Posterior cingulate gyrus (tissue), 11 donors: ENCODE data around the gene PWWP2B.

Experiments
- DNase-seq, 10 donors: peaks; one replicate each; pipeline versions ENCODE4 v3.0.0 to v3.0.0-alpha.2; 2020 to 2021; ENCODE audit warnings: mixed read lengths in 3 of 10
- intact Hi-C: fragments of 100-400 bp; cut with DNase I; formaldehyde crosslinking; loops from one replicate; pipeline ENCODE4 v1.15.1; 2023

The PWWP2B gene

GRCh38 chr10:132412316-132413192, 15.6 kb downstream of the PWWP2B start:
- intact Hi-C loops: no loop called here
- DNase-seq: peak in 3 of 10 donors; percentile 76 to 87 (median 85)

DNA sequence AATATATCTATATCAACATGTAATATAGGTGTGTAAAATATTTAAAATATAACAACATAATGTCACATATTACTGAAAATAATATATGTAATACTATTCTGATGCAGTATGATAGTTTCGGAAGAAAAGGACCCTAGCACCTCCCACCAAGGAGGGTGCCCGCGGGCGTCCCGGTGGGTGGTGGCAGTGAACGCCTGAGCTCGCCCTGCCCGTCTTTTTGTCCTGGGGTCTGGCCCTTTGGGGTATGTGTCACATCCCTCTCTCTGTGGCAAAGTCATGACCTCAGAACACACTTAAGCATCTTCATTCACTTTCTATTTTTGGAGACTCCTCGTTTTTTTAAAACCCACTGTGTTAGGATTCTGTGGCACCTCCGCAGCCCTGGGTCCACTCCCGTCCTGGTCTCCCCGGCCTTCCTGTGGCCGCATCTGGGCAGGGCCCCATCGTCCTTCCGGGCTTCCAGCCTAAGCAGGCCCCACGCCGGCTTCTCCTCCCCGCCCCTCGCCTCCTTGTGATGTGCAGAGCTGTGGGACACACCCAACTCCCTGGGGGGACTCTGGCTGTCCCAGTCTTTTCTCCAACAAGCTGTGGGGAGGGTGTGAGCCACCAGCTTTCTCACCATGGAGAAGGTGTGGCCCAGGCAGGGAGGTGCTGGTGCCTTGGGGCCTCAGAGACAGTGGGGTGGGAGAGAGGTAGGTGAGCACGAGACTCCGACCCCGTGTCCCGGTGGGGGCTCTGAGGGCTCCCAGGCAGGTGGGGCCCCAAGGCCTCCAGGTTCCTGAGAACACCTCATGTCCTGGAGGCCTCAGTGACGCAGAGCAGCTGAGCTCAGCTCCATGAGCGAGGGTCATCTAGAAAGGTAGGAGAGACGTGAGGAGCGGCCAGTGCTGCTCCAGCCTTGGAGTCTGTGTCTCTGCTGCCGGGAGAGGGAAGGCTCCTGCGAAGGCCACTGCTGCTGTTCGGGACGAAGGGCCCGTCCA, 16.5 kb downstream of the PWWP2B start:
- intact Hi-C loops: no loop called here
- peak in 2 of 10 donors; percentile 59 to 60 for DNase-seq

GRCh38 chr10:132414402-132415016, 17.5 kb downstream of the PWWP2B start:
- DNase-seq: no peak
- intact Hi-C loops: no loop called here

GRCh38 chr10:132415255-132415654, 18.3 kb downstream of the PWWP2B start:
- intact Hi-C loops: no loop called here
- no peak for DNase-seq

DNA sequence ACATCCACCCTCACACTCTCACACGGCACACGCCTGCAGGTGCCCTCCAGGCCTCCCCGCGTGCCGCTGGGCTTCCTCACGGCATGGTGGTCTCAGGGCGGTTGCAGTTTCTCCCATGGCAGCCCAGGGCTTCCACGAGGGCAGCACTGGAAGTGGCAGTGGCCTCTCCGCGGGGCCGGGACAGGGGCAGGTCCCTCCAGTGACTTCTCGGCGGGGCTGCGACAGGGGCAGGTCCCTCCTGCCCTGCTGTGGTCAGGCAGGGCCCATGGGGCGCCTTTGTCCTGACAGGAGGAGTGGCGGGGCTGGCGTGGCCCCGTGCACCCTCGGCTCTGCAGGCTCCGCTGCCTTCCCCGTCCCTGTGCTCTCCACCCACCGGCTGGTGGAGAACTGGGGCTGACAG, 19.0 kb downstream of the PWWP2B start:
- DNase-seq: no peak

DNA sequence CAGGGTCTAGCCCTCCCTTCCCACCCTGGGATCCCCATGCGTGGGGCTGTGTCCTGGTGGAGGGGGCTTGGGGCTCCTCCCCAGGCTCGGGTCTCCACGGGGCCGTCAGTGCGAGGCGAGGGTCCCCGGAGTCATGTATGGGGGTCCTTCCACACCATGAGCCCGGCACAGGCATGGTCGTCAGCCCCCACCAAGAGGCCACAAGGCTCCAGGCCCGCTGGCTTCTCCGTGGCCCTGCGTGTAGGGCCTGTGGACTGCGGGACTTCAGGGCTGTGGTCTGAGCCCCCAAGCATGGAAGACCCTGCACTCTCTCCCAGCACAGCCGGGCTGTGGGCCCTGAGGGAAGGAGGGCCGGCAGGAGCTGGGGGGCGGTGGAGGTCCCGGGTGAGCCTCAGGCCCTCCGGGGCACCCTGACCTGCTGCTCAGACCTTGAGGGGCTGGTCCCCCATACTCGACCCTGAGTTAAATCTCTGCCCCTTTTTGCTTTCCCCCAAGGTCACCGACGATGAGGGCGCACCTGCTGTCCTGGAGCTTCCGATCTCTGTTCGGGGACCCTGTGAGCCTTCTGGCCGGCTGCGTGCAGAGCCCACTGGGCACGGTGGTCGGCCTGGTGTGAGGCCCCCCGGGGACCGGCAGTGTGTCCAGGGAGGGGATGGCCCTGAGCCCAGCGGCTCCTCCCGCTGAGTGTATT, 19.7 kb downstream of the PWWP2B start:
- no peak for DNase-seq
- intact Hi-C loops: no loop called here

More for the DNA sequence above, 19.0 kb downstream of the PWWP2B start:
- intact Hi-C loops: no loop called here

DNA sequence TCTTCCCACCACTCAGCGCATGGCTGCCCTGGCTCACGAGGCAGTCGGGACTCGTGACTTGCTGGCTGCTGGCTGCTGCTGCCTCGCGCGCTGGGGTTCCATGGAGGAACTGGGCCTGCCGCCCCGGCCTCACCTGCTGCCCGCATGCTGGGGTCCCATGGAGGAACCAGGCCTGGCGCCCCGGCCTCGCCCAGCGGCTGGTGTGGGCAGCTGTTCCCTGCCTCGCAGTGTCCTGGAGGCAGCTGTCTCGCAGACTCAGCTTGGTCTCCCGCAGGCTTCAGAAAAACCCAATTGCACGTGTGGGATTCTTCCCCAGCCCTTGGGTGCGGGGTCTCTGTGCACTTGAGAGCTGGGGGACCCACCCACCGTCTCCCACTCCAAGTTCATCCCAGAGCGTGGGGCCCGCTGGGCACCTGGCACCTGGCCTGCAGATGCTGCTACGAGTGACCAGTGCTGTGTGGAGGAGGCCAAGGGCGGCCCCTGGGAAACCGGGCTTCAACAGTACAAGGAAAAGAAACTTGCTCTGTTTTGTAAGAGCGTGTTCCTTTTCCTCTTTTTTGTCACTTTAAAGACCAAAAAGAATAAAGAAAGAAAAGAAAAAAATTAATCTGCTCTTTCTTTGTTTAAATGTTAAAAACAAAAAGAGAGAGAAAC, 20.4 kb downstream of the PWWP2B start:
- peak in 1 of 10 donors; percentile 88 for DNase-seq
- intact Hi-C loops: no loop called here

DNA sequence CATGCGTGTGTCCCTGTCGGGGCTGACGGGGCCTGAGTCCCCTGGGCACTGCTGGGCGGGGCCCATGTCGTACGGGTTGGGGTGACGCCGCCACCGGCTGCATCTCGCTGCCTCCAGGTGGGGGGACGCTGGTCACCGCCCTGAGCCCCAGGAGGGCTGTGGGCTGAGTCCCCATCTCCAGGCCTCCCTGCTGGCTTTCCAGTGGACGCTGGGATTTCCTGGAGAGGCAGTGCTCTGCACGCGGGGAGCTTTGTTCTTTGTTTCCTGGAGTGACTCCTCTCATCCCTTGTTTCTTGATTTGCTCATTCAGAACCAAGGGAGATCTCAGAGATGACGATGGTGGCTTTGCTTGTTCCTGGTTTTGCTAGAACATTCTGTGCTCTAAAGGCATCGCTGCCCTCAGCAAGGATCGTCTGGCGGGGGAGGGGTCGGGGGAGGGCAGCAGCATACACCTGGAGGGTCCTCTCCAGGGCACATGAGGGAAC, 21.0 kb downstream of the PWWP2B start:
- DNase-seq: no peak
- intact Hi-C loops: no loop called here

DNA sequence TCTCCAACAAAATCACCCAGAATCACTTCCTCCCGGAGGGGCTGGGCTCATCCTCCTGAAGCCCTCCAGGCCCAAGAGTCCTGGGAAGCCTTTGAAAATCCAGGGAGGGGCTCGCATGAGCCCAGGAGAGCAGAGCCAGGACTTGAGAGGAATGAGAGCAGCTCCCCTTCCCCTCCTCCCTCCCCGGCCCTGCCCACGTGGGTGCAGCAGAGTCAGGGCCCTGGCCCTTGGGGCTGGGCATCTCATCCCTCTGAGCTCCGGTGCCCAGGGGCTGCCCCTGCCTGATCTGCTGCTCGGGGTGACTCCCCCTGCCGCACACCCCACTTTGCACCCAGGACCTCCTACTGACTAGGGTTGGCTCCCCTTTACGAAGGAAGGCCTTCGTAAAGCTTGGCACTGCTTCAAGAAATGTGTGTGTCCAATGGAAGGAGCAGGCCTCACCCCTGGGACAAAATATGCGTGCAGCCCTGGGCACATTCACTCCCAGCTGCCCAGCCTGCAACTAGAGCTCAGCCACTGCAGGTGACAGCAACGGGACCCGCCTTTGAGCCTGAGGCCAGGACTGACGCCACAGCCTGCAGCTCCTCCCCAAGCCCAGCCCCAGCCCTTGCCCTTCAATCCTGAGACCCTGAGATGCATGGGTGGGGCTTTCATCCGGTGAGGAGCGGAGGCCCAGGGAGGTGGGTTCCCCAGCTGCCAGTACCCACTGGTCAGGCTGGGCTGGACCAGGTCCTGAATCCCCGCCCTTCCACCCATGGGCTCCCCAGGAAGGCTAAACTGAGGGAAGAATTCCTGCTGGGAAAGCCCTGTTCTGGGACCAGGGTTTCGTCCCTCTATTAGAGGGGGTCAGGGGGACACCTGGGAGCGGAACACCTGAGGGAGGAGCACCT, 21.8 kb downstream of the PWWP2B start:
- no peak for DNase-seq
- intact Hi-C loops: no loop called here

GRCh38 chr10:132419538-132420468, 22.8 kb downstream of the PWWP2B start:
- intact Hi-C loops: no loop called here
- no peak for DNase-seq

DNA sequence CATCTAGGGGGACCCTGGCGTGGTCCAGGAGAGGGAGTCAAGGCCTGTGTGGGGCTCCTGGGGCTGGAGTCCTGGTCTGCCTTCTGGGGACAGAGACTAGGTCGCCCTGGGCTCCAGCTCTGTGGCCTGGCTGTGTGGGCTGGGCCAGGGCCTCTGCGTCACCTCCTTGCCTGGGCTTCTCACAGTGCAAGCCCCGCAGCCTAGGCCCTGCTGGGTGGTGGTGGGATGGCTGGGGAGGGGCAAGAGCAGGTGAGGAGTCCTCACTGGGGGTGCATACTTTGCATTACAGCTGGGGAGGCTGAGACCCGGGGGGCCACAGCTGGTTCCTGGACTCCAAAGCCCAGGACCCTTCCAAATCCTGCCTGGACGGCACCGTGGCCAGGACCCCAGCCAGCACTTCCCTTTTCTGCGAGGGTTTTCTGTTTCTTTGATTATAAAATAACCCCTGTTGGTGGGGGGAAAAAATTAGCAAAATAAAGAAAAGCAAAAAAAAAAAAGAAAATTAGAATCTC, 23.5 kb downstream of the PWWP2B start:
- DNase-seq: no peak
- intact Hi-C loops: no loop called here

DNA sequence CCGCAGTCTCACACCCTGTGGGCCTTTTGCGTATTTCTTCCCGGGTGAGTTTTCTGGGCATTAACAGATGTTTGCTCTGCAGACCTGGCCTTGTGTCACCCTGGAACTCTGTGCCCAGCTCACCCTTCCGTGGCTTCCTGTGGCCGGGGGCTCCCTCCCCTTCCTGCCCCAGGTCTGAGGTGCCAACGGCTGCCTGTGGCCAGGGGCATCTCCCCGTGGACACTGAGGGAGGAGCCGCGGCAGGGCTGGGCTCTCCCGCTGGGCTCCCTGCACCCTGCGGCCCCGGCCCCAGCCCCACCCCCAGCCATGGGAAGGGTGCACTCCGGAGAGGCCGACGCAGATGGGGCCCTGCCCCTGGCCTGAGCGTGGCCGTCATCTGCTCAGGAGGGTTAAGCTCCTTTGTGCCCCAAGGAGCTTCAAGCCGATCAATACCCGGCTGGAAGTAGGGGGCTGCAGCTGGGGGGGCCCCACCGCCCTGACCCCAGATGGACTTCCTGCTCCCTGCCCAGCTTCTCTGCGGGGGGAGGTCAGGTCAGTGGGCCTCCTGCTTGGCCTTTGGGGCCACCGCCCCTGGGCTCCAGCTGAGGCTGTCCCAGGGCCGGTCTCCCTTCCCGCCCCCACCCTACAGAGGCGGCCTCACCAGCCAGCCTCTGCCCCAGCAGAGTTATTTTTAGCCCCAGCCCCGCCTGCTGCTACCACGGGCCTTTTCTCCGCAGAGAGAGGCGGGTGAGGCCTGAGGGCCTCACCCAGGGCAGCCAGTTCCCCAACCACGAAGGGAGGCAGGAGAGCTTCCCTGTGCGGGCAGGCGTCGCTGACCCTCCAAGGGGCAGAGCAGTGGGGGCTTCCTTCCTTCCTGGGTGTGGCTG, 24.2 kb downstream of the PWWP2B start:
- DNase-seq: peak in 2 of 10 donors; percentile 44 to 89
- intact Hi-C loops: no loop called here

DNA sequence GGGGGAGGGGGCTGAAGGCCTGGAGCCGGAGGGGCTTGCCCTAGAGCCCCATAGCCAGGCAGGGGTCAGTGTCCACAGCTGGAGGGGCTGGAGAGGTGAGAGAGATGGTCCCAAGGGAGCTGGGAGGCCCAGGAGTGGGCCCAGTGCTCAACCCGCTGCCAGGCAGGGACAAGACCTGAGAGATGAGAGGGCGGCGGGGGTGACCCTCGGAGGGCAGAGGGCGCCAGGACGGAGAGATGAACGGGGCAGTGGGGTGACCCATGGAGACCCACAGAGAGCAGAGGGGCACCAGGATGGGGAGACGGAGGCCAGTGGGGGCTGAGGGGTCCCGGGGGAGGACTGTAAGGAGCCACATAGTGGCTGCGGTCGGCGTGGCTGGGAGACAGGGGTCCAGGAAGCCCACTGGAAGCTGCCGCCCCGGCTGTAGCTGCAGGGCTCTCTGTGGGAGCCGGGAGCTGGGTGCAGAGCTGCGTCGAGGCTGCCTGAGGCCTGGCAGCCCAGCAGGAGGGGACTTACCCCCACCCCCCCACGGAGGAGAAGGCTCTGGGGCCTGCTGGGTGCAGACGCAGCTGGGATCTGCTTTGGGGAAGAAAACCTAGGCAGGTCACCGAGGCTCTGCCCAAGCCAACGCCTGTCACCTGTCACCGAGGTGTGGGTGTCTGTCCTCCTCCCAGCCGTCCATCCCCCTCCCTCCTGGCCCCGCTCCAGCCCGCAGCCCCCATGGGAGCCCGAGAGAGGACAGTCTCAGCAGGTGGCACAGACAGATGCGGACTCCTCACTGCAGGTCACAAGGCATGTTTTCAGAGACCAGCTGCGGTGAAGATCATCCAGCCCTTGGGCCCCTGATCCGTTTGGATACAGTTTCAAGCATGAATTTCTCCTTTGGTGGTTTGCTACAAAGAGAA, 25.1 kb downstream of the PWWP2B start:
- intact Hi-C loops: no loop called here
- DNase-seq: no peak

GRCh38 chr10:132422903-132423825, 26.2 kb downstream of the PWWP2B start:
- intact Hi-C loops: no loop called here
- DNase-seq: peak in 3 of 10 donors; percentile 42 to 88 (median 49)
